CD4-positive, alpha-beta T cell treated with Interferon gamma for 1 hour (primary cell): ENCODE data around the gene PITPNC1.
"Not testable (repeated sequence)": the region's sequence is repeated elsewhere in the genome, so short reads cannot be mapped to it uniquely, and the experiment has no call there.

Experiments
- DNase-seq: peaks from one replicate; pipeline ENCODE4 v3.0.0-alpha.2; 2020

PITPNC1 gene

DNA sequence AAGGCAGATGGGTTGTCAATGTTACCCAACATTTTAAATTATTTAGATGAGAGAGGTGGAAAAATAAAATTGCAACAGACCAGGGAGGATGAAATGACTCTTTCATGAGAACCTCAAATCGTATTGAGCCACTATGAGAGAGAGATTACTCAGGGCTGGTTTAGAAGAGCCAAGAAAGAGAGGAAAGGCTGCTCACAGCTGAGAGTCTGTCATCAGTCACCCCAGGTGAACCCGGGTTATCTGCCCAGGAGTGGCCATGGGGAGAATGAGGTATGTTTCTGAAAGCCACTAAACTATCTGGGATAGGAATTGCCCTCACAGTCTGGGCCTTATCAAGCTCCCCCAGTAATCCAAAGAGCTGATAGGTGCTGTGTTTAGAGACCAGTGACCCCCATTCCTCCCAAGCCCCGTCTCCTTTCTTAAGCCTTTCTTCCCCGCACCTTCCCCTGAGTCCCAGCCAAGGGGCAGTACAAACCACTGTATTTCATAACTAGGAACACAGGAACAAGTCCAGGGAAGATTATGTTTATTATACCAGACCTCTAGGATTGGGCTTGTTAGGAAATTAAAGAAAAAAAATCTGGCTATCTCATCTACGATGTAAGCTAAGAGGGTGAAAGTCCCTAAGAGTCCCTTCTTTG is 181.8 kb downstream of the PITPNC1 start:
- DNase-seq, result no peak

DNA sequence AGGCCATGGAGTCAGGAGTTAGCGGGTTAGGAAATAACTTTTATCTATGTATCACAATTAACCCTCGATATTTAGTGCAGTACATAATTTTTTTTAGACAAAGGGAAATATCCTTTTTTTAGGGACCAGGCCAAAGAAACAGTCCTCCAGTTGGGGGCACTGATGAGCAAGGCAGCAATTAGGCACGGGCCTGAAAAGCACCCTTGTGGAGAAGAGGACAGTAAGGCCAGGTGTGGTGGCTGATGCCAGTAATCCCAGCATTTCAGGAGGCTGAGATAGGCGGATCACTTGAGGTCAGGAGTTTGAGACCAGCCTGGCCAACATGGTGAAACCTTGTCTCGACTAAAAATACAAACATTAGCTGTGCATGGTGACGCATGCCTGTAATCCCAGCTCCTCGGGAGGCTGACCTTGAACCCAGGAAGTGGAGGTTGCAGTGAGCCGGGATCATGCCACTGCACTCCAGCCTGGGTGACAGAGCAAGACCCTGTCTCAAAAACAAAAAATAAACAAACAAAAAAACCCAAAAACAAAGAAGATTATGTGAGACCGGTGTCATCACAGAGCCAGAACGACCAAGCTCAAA is 182.4 kb downstream of the PITPNC1 start:
- DNase-seq, result no peak

DNA sequence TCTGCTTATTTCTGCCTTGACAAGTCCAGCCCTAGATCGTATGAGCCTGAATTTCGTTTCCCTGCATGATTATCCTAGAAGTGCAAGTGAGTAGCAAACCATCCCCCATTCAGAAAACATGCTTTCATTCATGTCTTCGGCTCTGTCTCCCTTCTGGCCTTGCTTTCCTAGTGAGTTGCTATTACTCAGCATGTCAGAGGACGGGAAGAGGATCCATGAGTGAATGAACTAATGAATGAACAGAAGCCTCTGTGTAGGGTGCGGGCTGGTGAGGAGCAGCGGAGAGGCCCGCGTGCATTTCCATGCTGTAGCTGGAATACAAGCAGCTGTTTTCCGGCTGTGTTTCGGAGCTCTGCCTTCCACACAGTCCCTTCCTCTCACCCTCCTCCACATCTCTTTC is 184.9 kb downstream of the PITPNC1 start:
- DNase-seq, result no peak

DNA sequence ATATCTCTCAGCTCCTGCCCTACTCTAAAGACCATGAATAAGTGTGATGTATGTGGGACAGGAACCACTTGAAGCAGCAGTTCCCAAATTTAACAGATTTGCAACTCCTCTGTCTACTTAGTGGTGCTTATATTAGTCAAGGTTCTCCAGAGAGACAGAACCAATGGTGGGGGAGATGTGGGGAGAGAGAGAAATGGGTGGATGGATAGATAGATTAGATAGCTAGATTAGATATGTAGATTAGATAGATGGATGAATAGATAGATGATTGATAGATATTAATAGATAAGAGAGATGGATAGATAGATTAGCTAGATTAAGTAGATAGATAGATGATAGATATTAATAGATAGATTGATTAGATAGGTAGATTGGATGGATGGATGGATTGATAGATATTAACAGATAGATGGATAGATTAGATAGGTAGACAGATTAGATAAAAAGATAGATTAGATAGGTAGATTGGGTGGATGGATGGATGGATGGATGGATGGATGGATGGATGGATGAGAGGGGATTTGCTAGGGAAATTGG is 186.7 kb downstream of the PITPNC1 start:
- no peak for DNase-seq

DNA sequence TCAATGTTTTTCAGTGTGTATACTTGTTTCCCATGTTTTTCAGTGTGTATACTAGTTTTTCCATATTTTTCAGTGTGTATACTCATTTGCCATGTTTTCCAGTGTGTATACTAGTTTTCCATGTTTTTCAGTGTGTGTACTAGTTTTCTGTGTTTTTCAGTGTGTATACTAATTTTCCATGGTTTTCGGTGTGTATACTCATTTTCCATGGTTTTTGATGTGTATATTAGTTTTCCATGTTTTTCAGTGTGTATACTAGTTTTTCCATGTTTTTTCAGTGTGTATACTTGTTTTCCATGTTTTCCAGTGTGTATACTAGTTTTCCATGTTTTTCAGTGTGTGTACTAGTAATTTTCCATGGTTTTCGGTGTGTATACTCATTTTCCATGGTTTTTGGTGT is 188.0 kb downstream of the PITPNC1 start:
- no peak for DNase-seq

DNA sequence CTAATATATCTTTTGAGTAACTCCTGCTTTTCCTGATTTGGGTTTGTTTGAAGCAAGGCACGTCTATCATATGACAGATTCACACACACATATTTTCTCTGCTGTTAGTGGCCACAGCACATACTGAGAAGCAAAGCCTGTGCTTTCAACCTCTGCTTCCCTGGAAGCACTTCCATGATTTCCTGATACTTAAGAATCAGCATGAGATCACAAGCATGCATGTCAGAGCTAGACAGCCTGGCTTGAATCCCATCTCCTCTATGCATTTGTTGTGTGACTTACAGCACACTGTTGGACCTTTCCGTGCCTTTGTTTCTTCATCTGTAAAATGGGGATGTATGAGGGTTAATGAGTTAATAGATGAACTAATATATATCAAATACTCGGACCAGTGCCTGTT is 189.6 kb downstream of the PITPNC1 start:
- no peak for DNase-seq

DNA sequence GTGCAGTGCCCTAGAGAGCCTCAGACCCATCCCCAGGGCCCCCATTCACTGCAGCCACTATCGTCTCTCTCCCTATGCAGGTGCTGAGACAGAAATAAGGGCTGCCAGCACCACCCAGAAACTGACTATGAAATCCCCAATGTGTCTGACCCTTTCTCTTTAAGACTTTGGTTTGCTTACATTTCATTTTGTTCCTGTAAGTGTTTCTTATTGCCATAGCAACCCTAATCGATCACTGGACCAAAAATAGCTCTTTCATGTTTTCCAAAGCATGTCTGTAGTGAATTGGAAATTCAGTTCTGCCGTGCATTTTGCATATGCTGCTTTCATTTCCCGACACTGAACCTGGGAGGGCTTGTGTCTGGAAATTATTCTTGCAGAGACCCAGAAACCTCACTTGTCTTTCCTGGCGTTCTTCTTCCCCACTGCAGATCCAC is 192.0 kb downstream of the PITPNC1 start:
- no peak for DNase-seq

DNA sequence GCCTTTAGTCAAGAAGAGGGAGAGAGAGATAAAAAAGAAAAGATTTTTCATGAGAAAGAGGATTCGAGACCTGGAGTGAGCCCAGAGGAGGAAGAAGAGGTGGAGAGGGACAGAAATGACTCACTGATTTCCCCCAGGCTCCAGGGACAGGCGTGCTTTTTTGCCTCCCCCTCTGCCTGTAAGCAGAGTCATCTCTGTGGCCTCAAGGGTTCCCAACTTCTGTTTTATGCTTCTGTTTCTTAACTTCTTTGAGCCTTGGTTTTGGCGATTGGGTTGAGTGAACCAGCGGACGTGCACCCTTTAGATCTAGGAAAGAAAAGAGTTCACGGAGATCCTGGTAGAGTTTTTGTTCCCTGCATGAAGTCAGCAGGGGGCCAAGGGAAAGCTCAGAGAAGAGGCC is 192.8 kb downstream of the PITPNC1 start:
- DNase-seq, result peak; percentile 22

DNA sequence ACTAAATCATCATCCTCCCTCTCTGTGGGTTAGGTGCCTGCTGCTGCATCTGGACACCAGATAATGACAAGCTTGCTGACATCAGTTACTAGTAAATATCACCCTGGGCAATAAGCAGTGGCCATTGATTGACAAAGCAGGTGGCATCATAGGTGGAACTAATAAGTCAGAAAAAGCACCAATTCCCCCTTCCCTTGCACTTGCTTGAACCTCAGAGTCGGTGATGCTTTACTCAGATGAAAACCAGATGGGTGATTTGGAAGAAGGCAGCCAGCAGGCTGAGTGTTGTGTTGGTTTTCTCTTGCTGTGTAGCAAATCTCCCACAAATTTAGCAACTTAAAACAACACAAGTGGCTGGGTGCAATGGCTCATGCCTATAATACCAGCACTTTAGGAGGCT is 193.7 kb downstream of the PITPNC1 start:
- DNase-seq, result no peak

DNA sequence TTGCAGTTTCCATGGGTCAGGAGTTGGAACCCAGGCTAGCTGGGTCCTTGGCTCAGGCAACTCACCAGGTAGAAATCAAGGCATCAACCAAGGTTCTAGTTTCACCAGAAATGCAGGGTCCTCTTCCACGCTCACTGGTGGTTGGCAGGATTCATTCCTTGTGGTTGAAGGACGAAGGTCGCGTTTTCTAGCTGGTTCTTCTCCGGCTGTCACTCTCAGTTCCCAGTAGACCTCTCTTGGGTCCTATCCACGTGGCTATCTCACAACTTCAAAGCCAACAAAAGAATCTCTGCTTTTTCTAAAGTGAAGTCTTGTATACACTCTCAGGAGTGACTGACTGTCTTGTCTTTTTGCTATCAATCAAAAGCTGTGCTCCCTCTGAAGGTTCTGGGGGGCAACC is 194.4 kb downstream of the PITPNC1 start:
- DNase-seq, result no peak

DNA sequence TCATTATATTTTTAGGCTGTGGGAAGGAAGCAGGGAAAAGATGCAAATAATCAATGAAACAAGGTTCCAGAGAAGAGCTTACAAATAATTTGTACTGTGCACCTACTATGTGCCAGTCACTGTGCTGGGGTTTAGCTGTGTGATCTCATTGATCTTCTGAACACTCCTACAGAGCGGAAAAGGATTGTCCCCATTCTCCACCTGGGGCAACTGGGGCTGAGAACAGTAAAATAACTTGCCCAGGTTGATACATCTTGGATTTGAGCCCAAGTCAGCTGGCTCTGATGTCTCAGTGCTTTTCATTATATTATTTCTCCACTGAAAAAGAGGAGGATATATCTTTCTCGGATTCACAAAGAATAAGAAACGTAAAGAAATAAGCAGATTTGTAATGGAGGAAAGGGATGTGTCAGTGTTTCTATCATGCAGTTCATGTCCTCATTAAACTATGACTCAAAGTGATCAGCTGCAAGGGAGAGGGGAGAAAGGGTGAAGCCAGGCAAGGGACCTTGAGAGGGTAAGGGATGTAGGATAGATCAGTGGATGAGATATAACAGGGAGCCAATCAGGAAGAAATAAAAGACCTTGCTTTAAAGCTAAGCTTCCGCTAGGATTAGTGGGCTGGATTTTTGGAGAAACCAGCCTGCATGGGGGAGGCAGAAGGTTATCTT is 197.0 kb downstream of the PITPNC1 start:
- no peak for DNase-seq

DNA sequence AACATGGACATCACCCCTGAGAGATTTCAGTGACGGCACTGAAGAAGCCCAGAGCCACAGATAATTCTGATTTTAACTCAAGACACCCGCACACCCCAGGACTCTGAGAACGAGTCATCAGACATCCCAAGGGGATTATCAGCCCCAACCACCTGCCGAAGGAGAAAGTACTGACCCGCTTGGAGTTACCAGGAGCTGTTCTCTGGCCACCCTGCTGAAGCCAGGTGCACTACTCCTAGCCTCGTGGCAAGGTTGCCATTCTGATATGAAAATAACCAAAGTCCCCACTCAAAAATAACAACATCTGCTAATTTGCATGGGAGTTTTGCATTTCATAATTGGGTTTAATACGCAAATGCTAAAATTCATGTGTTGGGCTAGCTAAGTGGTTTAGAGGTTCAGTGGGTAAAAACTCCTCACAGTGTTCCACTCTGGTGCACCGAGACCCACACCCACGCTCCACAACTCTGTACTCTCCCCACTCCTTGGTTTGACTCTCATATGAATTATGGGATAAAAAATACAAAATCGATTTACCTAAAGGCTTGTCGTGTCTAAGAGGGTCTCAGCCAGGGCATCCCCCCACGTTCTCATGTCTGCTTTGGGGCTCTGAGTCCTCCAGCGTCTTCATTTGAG is 197.7 kb downstream of the PITPNC1 start:
- DNase-seq, result no peak

DNA sequence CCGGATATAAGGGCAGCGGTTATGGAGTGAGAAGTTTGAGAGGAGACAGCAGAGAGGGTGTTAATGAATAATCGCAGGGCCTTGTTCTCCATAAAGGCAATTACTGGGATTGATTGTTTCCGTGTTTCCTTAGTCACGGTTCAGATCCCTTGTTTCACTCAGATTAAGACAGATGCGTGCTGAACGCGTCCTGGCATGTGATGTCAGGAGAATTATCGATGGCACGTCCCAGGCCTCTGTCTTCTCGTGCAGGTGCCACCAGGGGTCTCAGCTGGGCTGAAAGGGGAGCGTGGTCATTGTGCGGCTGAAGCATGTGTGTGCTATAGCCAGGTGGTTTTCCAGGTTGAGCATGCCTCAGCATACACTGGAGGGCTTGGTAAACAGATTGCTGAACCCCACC is 198.2 kb downstream of the PITPNC1 start:
- DNase-seq, result peak; percentile 1

DNA sequence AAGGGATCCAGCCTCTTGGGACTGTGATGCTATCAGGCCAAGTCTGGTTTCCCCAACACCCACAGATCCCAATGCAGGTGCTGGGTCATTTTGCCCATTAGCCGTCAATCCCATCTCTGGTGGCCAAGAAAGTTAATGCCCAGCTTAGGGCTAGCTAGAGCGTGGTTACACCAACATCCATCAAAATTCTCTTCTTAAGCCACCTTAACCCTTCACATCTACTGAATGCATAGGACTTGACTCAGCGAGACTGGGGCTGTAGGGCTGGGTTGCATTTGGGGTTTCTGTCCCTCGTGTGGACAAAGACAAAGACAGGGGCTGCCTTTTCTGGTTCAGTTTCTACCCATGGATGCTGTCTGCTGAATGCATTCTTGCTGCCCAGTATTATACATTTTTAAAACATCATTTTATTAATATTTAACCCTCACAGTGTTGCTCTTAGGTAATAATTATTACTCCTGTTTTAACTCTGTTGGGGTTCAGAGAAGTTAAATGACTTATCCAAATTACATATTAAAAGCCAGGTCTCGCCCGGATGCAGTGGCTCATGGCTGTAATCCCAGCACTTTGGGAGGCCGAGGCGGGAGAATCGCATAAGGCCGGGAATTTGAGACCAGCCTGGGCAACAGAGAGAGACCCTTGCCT is 199.5 kb downstream of the PITPNC1 start:
- DNase-seq, result no peak

DNA sequence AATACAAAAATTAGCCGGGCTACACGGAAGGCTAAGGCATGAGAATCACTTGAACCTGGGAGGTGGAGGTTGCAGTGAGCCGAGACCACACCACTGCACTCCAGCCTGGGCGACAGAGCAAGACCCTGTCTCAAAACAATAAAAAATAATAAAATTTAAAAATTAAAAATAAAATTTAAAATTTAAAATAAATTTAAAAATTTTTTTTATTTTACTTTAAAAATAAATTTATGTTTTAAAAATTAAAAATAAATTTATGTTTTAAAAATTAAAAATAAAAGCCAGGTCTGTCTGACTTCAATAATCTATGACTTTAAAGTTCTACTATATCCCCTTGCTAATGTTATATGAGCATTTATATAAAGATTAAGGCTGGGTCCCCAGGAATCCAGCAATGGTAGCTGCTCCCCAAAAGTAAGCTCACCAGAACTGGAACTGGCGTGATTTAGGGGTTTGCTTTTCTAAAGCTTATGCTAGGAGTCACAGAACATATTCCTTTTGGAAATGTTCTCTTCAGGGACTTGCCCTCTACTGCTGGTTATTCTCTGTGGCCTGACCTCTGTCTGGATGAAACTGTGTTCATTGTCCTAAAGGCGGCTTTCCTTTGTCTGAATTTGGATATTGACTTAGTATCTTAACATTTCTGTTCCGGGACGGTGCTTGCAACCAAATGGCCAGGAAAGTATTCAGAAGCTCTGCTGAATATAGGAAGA is 200.5 kb downstream of the PITPNC1 start:
- DNase-seq, result no peak

DNA sequence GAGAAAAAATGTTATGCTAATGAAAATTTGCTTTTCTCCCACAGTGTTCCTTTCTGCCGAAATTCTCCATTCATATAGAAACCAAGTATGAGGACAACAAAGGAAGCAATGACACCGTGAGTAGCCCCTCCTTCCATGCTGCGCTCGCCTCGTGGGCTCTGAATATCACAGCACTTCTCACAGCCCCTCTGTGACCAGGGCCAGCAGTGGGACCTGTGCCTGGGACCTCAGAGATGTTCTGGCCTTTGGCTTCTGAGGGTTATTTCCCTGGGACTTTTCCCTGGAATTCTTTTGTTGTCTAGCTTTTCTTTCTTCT is 201.0 kb downstream of the PITPNC1 start:
- no peak for DNase-seq

DNA sequence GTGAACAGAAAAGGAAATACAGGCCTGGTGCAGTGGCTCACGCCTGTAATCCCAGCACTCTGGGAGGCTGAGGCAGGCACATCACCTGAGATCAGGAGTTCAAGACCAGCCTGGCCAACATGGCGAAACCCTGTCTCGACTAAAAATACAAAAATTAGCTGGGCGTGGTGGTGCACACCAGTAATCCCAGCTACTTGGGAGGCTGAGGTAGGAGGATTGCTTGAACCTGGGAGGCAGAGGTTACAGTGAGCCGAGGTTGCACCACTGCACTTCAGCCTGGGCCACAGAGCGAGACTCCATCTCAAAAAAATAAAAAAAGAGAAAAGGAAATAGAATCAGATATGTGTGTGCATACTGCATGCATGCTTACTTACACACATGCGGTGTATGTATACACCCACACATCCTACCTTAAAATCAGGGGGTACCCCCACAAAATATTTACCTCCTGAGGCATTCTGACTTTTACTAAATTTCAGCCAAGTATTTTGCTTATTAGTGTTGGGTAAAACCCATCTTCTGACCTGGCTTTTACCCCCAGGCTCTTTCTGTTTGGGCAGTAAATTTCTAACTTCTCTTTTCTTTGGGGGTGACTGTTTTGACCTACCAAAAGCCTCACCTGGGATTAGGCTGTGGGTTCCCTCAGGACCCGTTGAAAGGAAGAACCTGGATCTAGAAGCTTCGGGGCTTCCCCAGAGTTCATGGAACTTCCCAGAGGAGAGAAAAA is 201.8 kb downstream of the PITPNC1 start:
- not testable (repeated sequence) for DNase-seq

DNA sequence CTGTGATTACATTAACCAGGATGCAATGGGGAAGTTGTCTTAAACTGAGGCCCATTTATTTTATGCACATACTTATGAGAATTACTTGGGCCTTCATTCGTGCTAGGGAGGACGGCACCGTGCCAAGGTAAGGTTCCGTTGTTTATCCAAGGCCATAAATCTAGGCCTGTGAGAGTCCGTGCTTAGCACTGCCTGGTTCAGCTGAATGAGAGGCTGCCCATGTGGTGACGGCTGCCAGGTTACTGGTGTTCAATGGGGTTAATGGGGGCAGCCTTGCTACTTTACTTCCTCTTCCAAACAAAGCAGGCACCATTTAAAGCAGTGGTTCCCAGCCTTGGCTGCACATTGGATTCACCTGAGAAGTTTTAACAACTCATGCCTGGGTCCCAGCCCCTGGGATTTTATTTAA is 205.6 kb downstream of the PITPNC1 start:
- no peak for DNase-seq

DNA sequence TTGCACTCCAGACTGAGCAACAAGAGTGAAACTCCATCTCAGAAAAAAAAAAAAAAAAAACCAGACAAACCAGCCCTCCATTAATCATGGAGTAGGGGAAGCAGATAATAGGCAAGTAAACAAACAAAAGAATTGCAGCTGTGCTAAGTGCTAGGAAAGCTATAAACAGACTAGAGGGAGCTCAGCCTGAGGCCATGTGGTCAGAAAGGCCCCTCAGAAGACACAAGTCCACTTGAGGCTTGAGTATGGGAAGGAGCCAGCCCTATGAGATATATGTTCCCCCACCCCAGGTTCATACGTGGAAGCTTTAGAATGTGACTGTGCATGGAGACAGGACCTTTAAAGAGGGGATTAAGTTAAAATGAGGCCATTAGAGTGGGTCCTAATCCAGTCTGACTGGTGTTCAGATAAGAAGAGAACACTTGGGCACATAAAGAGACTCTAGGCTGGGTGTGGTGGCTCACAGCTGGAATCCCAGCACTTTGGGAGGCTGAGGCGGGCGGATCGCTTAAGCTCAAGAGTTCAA is 208.1 kb downstream of the PITPNC1 start:
- no peak for DNase-seq

DNA sequence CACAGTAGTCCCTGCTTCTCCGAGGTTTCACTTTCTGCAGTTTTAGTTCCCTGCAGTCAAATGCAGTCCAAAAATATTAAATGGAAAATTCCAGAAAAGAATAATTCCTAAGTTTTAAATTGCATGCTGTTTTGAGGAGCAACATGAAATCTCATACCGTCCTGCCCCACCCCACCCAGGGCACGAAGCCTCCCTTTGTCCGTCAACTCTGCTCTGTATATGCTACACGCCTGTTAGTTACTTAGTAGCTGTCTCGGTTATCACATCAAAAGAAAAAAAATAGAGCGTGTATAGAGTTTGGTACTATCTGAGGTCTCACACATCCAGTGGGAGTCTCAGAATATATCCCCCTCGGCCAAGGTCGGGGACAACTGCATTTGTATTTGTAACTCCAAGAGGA is 211.2 kb downstream of the PITPNC1 start:
- no peak for DNase-seq

DNA sequence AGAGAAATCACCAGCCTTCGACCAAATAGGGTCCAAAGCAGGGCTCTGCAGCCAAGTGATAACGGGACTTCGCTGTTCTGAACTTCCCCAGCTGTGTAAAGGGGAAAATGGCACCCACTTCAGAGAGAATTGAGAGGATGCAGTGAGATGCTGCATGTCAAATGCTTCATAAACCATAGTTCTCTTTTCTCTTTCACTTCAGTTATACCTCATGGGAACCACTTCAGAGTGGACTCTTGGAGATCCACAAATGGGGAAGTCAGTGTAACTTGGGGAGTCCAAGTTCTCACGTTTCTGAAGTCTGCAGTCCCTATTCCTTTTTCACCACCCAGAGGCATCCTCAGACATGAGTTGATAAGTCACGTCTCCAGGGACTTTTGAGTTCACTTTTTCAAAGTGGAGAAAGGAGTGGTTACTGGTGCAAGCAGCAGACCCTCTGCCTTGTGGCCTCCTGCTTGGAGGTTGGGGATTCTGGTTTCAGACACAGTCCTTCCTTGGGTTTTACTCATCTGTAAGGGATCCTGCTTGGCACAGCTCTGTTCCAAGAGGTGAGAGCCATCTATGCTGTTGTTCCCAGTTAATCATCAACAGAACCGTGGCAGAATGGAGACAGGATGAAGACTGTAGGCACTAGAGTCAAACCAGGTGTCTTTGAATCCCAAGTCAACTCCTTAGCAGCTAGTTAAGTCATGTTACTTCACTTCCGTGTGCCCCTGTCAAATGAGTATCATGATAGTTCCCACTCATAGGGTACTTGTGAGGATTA is 217.2 kb downstream of the PITPNC1 start:
- DNase-seq, result no peak
